ENCODE measurements around the gene PM20D2.

The PM20D2 gene

DNA sequence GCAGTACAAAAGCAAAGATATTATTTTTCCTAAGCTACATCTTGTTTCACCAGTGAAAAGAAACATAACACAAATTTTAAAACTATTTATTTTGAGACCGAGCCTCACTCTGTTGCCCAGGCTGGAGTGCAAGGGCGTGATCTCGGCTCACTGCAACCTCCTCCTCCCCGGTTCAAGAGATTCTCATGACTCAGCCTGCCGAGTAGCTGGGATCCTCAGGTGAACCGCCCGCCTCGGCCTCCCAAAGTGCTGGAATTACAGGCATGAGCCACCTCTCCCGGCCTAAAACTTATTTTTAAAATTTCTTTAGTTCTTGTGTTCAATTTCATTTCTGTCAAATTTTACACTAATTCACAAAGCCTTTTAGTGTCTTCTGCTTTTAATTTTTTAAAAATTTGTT lies 33.9 kb upstream of the PM20D2 start:
- Histone ChIP-seq H2AFZ (no peak overlapping the region), H3K9ac (no peak overlapping the region), H3K27ac (no peak overlapping the region), H3K36me3 (ENCODE audit: control insufficient read depth, insufficient read depth, low read length) (no peaks in the 10 kb centered on the region), H3K4me3 (ENCODE audit: low read depth, low read length) (no peak overlapping the region), H3K4me2 (ENCODE audit: low read length) (no peak overlapping the region), H3K79me2 (peaks cover 21% of the 10 kb centered on the region), H3K9me3 (ENCODE audit: control insufficient read depth, low read length) (no peaks in the 10 kb centered on the region), H3K4me1 (peaks cover 3% of the 10 kb centered on the region), H3K27me3 (ENCODE audit: control insufficient read depth, insufficient read depth, low read length) (no peaks in the 10 kb centered on the region)
- TF ChIP-seq, protein P1, sequence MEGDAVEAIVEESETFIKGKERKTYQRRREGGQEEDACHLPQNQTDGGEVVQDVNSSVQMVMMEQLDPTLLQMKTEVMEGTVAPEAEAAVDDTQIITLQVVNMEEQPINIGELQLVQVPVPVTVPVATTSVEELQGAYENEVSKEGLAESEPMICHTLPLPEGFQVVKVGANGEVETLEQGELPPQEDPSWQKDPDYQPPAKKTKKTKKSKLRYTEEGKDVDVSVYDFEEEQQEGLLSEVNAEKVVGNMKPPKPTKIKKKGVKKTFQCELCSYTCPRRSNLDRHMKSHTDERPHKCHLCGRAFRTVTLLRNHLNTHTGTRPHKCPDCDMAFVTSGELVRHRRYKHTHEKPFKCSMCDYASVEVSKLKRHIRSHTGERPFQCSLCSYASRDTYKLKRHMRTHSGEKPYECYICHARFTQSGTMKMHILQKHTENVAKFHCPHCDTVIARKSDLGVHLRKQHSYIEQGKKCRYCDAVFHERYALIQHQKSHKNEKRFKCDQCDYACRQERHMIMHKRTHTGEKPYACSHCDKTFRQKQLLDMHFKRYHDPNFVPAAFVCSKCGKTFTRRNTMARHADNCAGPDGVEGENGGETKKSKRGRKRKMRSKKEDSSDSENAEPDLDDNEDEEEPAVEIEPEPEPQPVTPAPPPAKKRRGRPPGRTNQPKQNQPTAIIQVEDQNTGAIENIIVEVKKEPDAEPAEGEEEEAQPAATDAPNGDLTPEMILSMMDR (IDR thresholded peaks at IDR 0.05), result no peak

GRCh38 chr6:89116702-89117101 lies 29.2 kb upstream of the PM20D2 start:
- TF ChIP-seq, protein P1 (IDR thresholded peaks at IDR 0.05), result no peak
- peaks cover 21% of the 10 kb centered on the region for H3K79me2 ChIP-seq
- peaks cover 4% of the 10 kb centered on the region for H3K4me1 ChIP-seq
- H3K9ac ChIP-seq, result no peak overlapping the region
- H3K36me3 ChIP-seq (ENCODE audit: control insufficient read depth, insufficient read depth, low read length), result no peaks in the 10 kb centered on the region
- H3K27ac ChIP-seq, result no peak overlapping the region
- H3K9me3 ChIP-seq (ENCODE audit: control insufficient read depth, low read length), result no peaks in the 10 kb centered on the region
- peak overlapping the region; percentile 77 for H3K4me3 ChIP-seq (ENCODE audit: low read depth, low read length)
- H3K4me2 ChIP-seq (ENCODE audit: low read length), result peak overlapping the region; percentile 96
- no peaks in the 10 kb centered on the region for H3K27me3 ChIP-seq (ENCODE audit: control insufficient read depth, insufficient read depth, low read length)
- peak overlapping the region; percentile 98 for H2AFZ ChIP-seq

- Histone ChIP-seq H3K79me2 (peaks cover 20% of the 10 kb centered on the region), H3K4me1 (peaks cover 4% of the 10 kb centered on the region), H3K9ac (peak within 1 kb of the TSS; percentile 89), H3K27ac (peak within 1 kb of the TSS; percentile 5), H3K4me3 (ENCODE audit: low read depth, low read length) (peak within 1 kb of the TSS; percentile 77), H3K27me3 (ENCODE audit: control insufficient read depth, insufficient read depth, low read length) (no peaks in the 10 kb centered on the region), H3K4me2 (ENCODE audit: low read length) (peak within 1 kb of the TSS; percentile 96), H2AFZ (peak within 1 kb of the TSS; percentile 98), H3K9me3 (ENCODE audit: control insufficient read depth, low read length) (no peaks in the 10 kb centered on the region), H3K36me3 (ENCODE audit: control insufficient read depth, insufficient read depth, low read length) (no peaks in the 10 kb centered on the region)
- TF ChIP-seq, protein P1 (IDR thresholded peaks at IDR 0.05), result no peak
Observed at GRCh38 chr6:89117211-89118108, 28.4 kb upstream of the PM20D2 start, which contains the start of gene SRSF12. Gene SRSF12 (minus strand): TSS chr6:89118071. CDS start chr6:89117887, 184 bp downstream.

DNA sequence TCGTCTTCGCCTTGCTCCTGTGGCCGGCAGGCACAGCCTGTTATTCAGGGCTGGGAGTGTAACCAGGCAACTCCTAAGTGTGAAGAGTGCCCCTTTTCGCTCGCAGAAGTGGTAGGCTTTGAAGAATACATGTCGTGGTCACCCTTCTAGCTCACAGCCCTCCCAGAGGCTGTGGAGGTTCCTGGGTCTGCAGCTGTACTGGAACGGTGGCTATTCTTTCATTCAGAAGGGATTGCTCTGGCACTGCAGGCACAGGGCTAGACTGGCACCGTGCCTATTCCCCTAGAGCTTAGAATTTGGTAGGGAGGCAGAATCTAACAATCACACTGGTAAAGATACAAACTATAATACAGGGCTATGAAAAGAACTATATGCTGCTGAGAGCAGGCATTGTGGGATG lies 26.9 kb upstream of the PM20D2 start:
- no peaks in the 10 kb centered on the region for H3K27me3 ChIP-seq (ENCODE audit: control insufficient read depth, insufficient read depth, low read length)
- no peak overlapping the region for H3K4me2 ChIP-seq (ENCODE audit: low read length)
- H3K4me3 ChIP-seq (ENCODE audit: low read depth, low read length), result no peak overlapping the region
- H3K4me1 ChIP-seq, result peaks cover 4% of the 10 kb centered on the region
- peak overlapping the region; percentile 16 for H2AFZ ChIP-seq
- no peaks in the 10 kb centered on the region for H3K9me3 ChIP-seq (ENCODE audit: control insufficient read depth, low read length)
- H3K36me3 ChIP-seq (ENCODE audit: control insufficient read depth, insufficient read depth, low read length), result no peaks in the 10 kb centered on the region
- H3K79me2 ChIP-seq, result peaks cover 8% of the 10 kb centered on the region
- TF ChIP-seq, protein P1 (IDR thresholded peaks at IDR 0.05), result no peak
- no peak overlapping the region for H3K27ac ChIP-seq
- H3K9ac ChIP-seq, result no peak overlapping the region
